ENCODE results near the gene OR11L1. TPM values are rescaled to one million over a fixed set of nuclear protein-coding genes. Genes with fewer than 3 reads are reported as not detected.

Gene OR11L1
- total RNA-seq, 1 experiment from 2014 or later: not detected

DNA sequence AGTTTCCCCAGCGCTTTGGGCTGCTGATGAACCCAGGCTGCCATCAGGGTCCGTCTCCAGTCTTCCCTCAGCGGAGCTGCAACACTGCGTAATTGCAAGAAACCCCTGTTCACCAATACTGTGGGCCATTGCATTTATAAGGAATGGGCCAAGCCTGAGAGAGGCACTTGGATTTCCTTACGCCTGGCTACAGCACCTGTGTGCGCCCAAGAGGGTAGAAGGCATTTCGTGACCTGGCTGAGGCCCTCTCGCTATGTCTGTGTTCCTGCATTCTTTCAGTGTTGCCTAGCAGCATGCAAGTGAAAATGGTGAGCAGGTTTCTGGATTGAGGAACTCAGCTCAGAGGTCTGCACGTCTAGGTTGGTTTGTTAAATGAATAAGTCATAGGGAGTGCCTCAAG lies 41.6 kb upstream of the OR11L1 start (continued):
- no peak for TF ChIP-seq ZNF396 (CRISPR knock-in tag; IDR thresholded peaks at IDR 0.05; ENCODE audit: borderline replicate concordance)
- TF ChIP-seq NFE2L1 (CRISPR knock-in tag; IDR thresholded peaks at IDR 0.05): no peak
- TF ChIP-seq, protein P1, sequence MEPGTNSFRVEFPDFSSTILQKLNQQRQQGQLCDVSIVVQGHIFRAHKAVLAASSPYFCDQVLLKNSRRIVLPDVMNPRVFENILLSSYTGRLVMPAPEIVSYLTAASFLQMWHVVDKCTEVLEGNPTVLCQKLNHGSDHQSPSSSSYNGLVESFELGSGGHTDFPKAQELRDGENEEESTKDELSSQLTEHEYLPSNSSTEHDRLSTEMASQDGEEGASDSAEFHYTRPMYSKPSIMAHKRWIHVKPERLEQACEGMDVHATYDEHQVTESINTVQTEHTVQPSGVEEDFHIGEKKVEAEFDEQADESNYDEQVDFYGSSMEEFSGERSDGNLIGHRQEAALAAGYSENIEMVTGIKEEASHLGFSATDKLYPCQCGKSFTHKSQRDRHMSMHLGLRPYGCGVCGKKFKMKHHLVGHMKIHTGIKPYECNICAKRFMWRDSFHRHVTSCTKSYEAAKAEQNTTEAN (CRISPR knock-in tag; IDR thresholded peaks at IDR 0.05): no peak
- no peak for TF ChIP-seq MYBL2 (CRISPR knock-in tag; IDR thresholded peaks at IDR 0.05)
- no peak for TF ChIP-seq STAT6 (CRISPR knock-in tag; conservative IDR thresholded peaks at IDR 0.05; ENCODE audit: low read depth)
- TF ChIP-seq CREB1 (CRISPR knock-in tag; IDR thresholded peaks at IDR 0.05): no peak

DNA sequence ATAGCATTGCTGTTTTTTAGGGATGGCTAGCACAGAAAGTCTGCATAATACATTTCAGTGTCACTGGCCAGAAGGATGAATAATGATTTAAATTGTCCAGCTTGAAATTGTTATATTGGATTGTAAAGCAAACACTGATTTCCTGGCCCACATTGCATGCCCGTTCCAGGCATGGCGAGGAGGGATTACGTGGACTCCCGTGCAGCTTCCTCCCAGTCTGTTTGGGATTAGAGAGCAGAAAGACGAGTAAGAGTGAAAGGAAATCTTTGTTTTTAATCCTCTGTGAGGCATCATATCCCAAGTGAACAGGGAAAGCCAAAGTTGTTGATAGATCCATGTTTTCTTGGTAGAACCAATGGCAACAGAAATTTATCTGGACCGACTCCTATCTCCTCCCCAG lies 23.7 kb upstream of the OR11L1 start:
- TF ChIP-seq ELF4 (CRISPR knock-in tag; IDR thresholded peaks at IDR 0.05; ENCODE audit: low read depth) (no peak), GTF2I (CRISPR knock-in tag; conservative IDR thresholded peaks at IDR 0.05) (no peak), NFE2L1 (CRISPR knock-in tag; IDR thresholded peaks at IDR 0.05) (no peak), CREM (CRISPR knock-in tag; IDR thresholded peaks at IDR 0.05) (no peak), TP53 (CRISPR knock-in tag; IDR thresholded peaks at IDR 0.05) (no peak), EMX1 (CRISPR knock-in tag; IDR thresholded peaks at IDR 0.05) (no peak), IRF1 (CRISPR knock-in tag; IDR thresholded peaks at IDR 0.05) (no peak), USF1 (CRISPR knock-in tag; IDR thresholded peaks at IDR 0.05) (no peak), SMAD4 (CRISPR knock-in tag; IDR thresholded peaks at IDR 0.05) (no peak), SOX15 (CRISPR knock-in tag; IDR thresholded peaks at IDR 0.05) (no peak), JAZF1 (CRISPR knock-in tag; IDR thresholded peaks at IDR 0.05) (no peak), RELA (CRISPR knock-in tag; IDR thresholded peaks at IDR 0.05; ENCODE audit: borderline replicate concordance) (no peak)
- TF ChIP-seq, protein P2, sequence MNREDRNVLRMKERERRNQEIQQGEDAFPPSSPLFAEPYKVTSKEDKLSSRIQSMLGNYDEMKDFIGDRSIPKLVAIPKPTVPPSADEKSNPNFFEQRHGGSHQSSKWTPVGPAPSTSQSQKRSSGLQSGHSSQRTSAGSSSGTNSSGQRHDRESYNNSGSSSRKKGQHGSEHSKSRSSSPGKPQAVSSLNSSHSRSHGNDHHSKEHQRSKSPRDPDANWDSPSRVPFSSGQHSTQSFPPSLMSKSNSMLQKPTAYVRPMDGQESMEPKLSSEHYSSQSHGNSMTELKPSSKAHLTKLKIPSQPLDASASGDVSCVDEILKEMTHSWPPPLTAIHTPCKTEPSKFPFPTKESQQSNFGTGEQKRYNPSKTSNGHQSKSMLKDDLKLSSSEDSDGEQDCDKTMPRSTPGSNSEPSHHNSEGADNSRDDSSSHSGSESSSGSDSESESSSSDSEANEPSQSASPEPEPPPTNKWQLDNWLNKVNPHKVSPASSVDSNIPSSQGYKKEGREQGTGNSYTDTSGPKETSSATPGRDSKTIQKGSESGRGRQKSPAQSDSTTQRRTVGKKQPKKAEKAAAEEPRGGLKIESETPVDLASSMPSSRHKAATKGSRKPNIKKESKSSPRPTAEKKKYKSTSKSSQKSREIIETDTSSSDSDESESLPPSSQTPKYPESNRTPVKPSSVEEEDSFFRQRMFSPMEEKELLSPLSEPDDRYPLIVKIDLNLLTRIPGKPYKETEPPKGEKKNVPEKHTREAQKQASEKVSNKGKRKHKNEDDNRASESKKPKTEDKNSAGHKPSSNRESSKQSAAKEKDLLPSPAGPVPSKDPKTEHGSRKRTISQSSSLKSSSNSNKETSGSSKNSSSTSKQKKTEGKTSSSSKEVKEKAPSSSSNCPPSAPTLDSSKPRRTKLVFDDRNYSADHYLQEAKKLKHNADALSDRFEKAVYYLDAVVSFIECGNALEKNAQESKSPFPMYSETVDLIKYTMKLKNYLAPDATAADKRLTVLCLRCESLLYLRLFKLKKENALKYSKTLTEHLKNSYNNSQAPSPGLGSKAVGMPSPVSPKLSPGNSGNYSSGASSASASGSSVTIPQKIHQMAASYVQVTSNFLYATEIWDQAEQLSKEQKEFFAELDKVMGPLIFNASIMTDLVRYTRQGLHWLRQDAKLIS (CRISPR knock-in tag; IDR thresholded peaks at IDR 0.05; ENCODE audit: borderline replicate concordance): no peak
- TF ChIP-seq, protein P3, sequence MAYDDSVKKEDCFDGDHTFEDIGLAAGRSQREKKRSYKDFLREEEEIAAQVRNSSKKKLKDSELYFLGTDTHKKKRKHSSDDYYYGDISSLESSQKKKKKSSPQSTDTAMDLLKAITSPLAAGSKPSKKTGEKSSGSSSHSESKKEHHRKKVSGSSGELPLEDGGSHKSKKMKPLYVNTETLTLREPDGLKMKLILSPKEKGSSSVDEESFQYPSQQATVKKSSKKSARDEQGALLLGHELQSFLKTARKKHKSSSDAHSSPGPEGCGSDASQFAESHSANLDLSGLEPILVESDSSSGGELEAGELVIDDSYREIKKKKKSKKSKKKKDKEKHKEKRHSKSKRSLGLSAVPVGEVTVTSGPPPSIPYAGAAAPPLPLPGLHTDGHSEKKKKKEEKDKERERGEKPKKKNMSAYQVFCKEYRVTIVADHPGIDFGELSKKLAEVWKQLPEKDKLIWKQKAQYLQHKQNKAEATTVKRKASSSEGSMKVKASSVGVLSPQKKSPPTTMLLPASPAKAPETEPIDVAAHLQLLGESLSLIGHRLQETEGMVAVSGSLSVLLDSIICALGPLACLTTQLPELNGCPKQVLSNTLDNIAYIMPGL (CRISPR knock-in tag; IDR thresholded peaks at IDR 0.05): no peak
- Mint-ChIP-seq H3K9me3 (peaks cover 42% of the 10 kb centered on the region), H3K27me3 (ENCODE audit: low read depth) (no peaks in the 10 kb centered on the region), H3K4me1 (no peaks in the 10 kb centered on the region), H3K4me3 (no peak overlapping the region), H3K36me3 (peaks cover 30% of the 10 kb centered on the region), H3K27ac (no peak overlapping the region)
- CTCF ChIA-PET: no interaction called here
- DNase-seq (ENCODE audit: low spot score): no peak
- ATAC-seq: no peak
- POLR2A ChIA-PET: no interaction called here

Data from WTC11 (cell line).